NK-92 treated with Interleukin-12 subunit alpha and Interleukin-12 subunit beta, amount 100 ng/mL, for 24 hours (cell line): ENCODE results near the gene C19orf67.
A peak's percentile ranks its signal among the peaks of the same experiment; 100 is the strongest.
"Not testable (repeated sequence)": the region's sequence is repeated elsewhere in the genome, so short reads cannot be mapped to it uniquely, and the experiment has no call there.

Experiments used
- DNase-seq: peaks from one replicate; lab custom pipeline; 2025; lab: John Stamatoyannopoulos, UW

C19orf67 gene

DNA sequence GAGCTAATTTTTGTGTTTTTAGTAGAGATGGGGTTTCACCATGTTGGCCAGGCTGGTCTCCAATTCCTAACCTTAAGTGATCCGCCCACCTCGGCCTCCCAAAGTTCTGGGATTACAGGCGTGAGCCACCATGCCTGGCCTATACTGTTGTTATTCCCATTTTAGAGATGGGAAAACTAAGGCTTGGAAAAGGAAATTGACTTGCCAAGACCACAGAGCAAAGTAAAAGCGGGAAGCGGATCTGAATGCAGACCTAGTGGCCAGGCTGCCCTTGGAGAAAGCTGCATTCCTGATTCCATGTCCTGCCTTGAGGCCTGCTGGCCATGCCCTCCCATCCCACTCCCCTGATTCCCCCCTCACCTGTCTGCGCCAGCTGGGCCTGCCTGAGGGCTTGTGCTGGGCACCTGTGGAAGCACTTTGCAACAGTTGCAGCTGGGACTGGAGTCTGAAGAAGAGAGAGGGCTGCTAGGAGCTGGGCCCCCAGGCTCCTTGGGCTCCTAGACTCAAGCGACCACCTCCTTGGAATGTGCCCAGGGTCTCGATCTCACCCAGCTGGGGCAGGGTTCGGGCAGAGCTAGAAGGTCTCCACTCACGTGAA, 29.4 kb downstream of the C19orf67 start:
- DNase-seq: no peak

GRCh38 chr19:14055396-14055795, 30.2 kb downstream of the C19orf67 start:
- DNase-seq: no peak

- DNase-seq: no peak
These were observed 30.9 kb downstream of the C19orf67 start for GRCh38 chr19:14054721-14055120.

- DNase-seq: no peak
These were observed 31.5 kb downstream of the C19orf67 start for GRCh38 chr19:14054099-14054498.

GRCh38 chr19:14053500-14053899, 32.1 kb downstream of the C19orf67 start:
- no peak for DNase-seq

GRCh38 chr19:14053032-14053431, 32.6 kb downstream of the C19orf67 start:
- DNase-seq: no peak

GRCh38 chr19:14052470-14052869, 33.1 kb downstream of the C19orf67 start:
- DNase-seq: no peak

GRCh38 chr19:14051980-14052379, 33.6 kb downstream of the C19orf67 start:
- DNase-seq: no peak

- DNase-seq: not testable (repeated sequence)
These were observed 34.6 kb downstream of the C19orf67 start for GRCh38 chr19:14050961-14051360.

DNA sequence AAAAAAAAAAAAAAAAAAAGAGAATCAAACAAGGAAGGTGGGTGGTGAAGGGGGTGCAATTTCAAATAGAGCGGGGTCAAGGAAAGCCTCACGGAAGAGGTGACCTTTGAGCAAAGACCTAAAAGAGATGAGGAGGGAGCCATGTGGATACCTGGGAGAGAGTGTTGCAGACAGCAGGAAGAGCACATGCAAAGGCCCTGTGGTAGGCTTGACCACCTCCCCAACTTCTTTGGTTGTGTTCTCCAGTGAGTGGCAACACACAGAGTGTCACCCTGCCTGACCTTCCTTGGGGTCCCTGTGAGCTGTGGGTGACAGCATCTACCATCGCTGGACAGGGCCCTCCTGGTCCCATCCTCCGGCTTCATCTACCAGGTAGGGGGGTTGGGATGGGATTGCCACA, 35.1 kb downstream of the C19orf67 start:
- DNase-seq: no peak

DNA sequence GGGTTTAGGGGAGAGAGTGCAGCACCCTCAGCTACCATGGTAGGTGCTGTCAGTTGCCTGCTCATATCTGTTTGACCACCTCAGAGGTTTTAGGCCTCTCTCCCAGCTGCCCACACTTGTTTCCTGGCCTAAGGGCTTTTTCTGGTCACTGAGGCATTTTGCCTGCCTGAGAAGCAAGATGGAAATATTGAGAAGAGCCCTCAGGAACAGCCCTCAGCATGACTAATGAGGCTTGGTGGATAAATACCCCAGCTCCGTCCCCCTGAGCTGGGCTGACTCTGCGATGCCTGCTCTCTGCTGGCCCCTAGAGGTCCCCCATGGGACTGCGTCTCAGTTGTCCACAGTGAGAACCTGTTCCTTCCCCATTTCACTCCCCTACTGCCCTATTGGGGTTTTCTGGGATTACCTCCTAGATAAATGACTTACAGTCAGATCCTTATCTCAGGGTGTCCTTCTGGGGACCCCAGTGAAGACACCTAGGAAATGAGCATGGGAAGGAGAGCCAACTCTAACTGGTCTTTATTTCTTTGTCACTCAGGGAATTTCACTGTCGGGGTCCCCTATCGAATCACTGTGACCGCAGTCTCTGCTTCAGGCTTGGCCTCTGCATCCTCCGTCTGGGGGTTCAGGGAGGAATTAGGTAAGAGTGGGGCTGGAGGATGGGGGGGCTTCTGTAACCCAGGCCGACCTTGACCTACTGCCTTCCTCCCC, 37.0 kb downstream of the C19orf67 start:
- DNase-seq: peak; percentile 26

DNA sequence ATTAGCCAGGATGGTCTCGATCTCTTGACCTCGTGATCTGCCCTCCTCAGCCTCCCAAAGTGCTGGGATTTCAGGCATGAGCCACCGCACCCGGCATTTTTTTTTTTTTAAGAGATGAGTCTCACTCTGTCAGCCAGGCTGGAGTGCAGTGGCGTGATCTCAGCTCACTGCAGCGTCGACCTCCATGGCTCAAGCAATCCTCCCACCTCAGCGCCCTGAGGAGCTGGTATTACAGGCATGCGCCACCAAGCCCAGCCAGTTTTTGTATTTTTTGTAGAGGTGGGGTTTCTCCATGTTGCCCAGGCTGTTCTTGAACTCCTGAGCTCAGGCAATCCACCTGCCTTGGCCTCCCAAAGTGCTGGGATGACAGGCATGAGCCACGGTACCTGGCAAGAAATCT, 37.7 kb downstream of the C19orf67 start:
- DNase-seq: not testable (repeated sequence)

DNA sequence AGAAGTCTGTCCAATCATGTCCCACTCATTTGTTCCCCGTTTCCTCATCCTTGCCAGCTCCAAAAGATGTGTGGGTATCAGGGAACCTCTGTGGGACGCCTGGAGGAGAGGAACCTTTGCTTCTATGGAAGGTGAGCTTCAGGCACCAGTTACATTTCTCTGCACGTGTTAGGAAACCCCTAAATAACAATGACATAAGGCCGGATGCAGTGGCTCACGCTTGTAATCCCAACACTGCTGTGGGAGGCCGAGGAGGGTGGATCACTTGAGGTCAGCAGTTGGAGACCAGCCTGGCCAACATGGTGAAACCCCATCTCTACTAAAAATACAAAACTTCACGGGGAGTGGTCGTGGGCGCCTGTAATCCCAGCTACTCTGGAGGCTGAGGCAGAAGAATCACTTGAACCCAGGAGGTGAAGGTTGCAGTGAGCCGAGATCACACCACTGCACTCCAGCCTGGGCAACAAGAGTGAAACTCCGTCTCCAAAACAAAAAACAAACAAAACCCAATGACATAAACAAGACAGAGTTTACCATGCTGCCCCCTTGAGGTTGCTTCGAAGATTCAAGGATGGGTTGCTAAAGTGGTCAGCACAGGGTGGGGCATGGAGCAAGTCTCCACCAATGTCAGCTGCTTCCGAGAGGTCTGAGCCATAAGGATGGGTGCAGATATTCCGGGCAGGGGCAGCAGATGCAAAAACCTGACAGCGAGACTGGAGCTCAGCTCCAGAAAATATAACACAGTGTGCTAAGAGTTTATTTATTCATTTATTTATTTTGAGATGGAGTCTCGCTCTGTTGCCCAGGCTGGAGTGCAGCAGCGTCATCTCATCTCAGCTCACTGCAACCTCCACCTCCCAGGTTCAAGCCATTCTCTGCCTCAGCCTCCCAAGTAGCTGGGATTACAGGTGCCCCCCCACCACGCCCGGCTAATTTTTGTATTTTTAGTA, 42.6 kb downstream of the C19orf67 start:
- DNase-seq: peak; percentile 44

DNA sequence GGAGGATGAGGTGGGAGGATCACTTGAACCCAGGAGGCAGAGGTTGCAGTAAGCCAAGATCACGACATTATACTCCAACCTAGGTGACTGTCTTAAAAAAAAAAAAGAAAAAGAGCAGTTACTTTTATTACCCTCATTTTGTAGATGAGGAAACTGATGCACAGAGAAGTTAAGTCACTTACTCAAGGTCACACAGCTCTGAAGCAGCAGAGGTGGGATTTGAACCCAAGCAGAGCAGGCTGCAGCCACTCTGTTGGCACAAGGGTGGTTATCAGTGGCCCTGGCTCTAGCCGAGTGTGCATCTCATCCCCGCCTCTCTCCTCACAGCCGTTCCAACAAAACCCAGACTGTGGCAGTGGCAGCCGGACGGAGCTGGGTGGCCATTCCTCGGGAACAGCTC, 46.4 kb downstream of the C19orf67 start:
- DNase-seq: no peak

GRCh38 chr19:14035706-14036105, 49.9 kb downstream of the C19orf67 start:
- DNase-seq: no peak

- DNase-seq: not testable (repeated sequence)
These were observed 50.4 kb downstream of the C19orf67 start for GRCh38 chr19:14035159-14035558.

DNA sequence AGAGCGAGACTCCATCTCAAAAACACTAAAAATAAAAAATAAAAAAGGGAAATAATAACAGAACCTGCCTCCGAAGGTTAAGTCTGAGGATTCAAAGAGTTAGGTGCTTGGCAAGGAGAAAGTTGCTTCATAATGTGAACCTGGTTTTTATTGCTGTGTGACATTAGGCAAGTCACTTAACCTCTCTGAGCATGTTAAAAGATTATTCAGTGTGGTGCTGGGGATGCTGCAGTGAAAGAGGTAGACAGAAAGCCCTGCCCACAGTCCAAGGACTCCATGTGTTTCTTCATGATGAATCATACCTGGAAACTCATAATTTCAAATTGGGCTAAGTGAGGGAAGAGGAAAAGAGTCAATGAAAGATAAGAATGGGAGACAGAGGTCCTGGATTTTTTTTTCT, 51.6 kb downstream of the C19orf67 start:
- no peak for DNase-seq

GRCh38 chr19:14031719-14032480, 53.7 kb downstream of the C19orf67 start, which contains the start of gene IL27RA:
TSS of gene IL27RA (plus strand) at chr19:14031762. CDS start at chr19:14031873, 111 bp downstream.
- DNase-seq: peak; percentile 66
